ENCODE data around the gene BANK1. TPM values are rescaled to one million over a fixed set of nuclear protein-coding genes. Genes with fewer than 3 reads are reported as not detected.

Gene BANK1
- total RNA-seq, 2 donors from 2014 or later: 0.17 to 0.50 TPM

- H3K27me3 Mint-ChIP-seq: peaks cover 8% of the 10 kb centered on the region
- ATAC-seq (replicated peaks): no peak
Observed at GRCh38 chr4:101948951-101949350, 158.4 kb downstream of the BANK1 start.

DNA sequence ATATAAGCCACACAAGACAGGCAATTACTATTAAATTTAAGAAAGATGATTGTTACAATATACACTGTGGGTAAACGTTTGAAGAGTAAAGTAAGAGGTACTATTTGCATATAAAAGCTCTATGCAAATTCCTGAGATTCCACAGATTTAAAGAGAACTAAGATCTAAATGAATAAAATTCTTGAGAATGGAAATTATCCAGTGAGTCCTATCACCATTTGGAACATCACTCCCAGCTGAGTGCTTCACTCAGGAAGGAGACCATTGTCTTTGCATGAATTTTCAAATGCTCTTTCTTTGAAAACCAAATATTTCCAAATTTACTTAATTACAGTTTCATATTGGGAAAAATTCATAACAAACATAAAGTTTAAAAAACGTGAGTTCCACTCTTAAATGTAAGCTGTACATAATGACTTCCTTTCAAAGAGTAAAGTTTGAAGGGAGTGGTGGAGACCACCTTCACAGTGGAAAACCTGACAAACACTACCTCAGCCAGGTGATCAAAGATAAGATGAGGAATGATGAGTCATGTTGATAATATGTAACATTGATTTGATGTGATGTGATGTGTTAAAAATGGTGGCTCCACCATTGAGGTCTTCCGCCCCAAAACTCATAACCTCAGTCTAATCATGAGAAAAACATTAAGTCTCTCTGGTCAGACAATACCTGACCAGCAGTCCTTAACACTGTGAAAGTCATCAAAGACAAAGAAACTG, 159.9 kb downstream of the BANK1 start:
- Mint-ChIP-seq H3K27ac (no peak overlapping the region), H3K4me1 (no peaks in the 10 kb centered on the region), H3K27me3 (peaks cover 8% of the 10 kb centered on the region), H3K4me3 (no peak overlapping the region), H3K36me3 (ENCODE audit: low read depth) (no peaks in the 10 kb centered on the region), H3K9me3 (no peaks in the 10 kb centered on the region)
- ATAC-seq (replicated peaks): no peak

More at GRCh38 chr4:101948951-101949350, 158.4 kb downstream of the BANK1 start:
- H3K9me3 Mint-ChIP-seq: no peaks in the 10 kb centered on the region
- H3K4me3 Mint-ChIP-seq: no peak overlapping the region
- H3K4me1 Mint-ChIP-seq: no peaks in the 10 kb centered on the region
- H3K36me3 Mint-ChIP-seq (ENCODE audit: low read depth): no peaks in the 10 kb centered on the region
- H3K27ac Mint-ChIP-seq: no peak overlapping the region

DNA sequence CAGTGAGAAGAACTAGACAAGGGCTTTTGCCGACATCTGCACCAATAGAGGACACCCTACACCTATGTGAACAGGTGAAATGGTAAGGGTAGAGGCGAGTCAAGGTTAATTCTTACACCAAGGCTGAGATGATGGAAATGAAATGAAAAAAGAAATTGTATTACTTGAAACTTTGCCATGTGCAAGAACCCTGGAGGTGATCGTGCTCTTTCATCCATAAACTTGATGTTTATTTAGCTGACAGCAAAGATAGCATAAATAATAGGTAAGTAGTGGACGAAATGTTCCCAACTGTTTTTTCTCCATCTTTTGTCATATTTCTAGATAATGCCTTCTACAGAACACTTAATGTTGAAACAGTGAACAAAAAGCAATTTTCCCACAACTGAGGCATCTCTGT, 162.5 kb downstream of the BANK1 start:
- H3K4me3 Mint-ChIP-seq: no peak overlapping the region
- H3K27me3 Mint-ChIP-seq: peaks cover 5% of the 10 kb centered on the region
- H3K4me1 Mint-ChIP-seq: no peaks in the 10 kb centered on the region
- no peaks in the 10 kb centered on the region for H3K36me3 Mint-ChIP-seq (ENCODE audit: low read depth)
- no peaks in the 10 kb centered on the region for H3K9me3 Mint-ChIP-seq
- ATAC-seq (replicated peaks): no peak
- no peak overlapping the region for H3K27ac Mint-ChIP-seq

DNA sequence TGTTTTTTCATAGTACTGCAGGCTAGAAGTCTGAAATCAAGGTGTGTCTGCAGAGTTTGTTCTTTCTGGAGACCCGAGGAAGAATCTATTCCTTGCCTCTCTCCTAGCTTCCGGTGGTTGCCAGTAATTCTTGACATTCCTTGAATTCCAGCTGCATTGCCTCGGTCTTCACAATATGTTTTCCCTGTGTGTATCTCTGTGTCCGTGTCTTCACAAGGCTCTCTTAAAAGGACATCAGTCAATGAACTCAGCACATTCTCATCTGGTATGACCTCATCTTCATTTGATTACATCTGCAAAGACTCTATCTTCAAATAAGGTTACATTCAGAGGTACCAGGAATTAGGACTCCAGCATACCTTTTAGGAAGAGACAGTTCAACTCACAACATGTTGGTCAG, 163.4 kb downstream of the BANK1 start:
- H3K27ac Mint-ChIP-seq: no peak overlapping the region
- no peaks in the 10 kb centered on the region for H3K36me3 Mint-ChIP-seq (ENCODE audit: low read depth)
- no peaks in the 10 kb centered on the region for H3K4me1 Mint-ChIP-seq
- H3K9me3 Mint-ChIP-seq: no peaks in the 10 kb centered on the region
- no peak for ATAC-seq (replicated peaks)
- H3K4me3 Mint-ChIP-seq: no peak overlapping the region
- peaks cover 2% of the 10 kb centered on the region for H3K27me3 Mint-ChIP-seq

GRCh38 chr4:101954351-101954750, 163.8 kb downstream of the BANK1 start:
- Mint-ChIP-seq H3K27me3 (no peaks in the 10 kb centered on the region), H3K36me3 (ENCODE audit: low read depth) (no peaks in the 10 kb centered on the region), H3K4me3 (no peak overlapping the region), H3K4me1 (no peaks in the 10 kb centered on the region), H3K27ac (no peak overlapping the region), H3K9me3 (no peaks in the 10 kb centered on the region)
- no peak for ATAC-seq (replicated peaks)

- Mint-ChIP-seq H3K27ac (no peak overlapping the region), H3K4me3 (no peak overlapping the region), H3K4me1 (no peaks in the 10 kb centered on the region), H3K9me3 (no peaks in the 10 kb centered on the region), H3K27me3 (no peaks in the 10 kb centered on the region), H3K36me3 (ENCODE audit: low read depth) (no peaks in the 10 kb centered on the region)
- no peak for ATAC-seq (replicated peaks)
Observed at GRCh38 chr4:101954975-101955678, 164.6 kb downstream of the BANK1 start.

- no peaks in the 10 kb centered on the region for H3K36me3 Mint-ChIP-seq (ENCODE audit: low read depth)
- no peak overlapping the region for H3K4me3 Mint-ChIP-seq
- H3K9me3 Mint-ChIP-seq: no peaks in the 10 kb centered on the region
- ATAC-seq (replicated peaks): no peak
- H3K27me3 Mint-ChIP-seq: no peaks in the 10 kb centered on the region
- H3K4me1 Mint-ChIP-seq: no peaks in the 10 kb centered on the region
- no peak overlapping the region for H3K27ac Mint-ChIP-seq
Observed at GRCh38 chr4:101956068-101956825, 165.7 kb downstream of the BANK1 start.

DNA sequence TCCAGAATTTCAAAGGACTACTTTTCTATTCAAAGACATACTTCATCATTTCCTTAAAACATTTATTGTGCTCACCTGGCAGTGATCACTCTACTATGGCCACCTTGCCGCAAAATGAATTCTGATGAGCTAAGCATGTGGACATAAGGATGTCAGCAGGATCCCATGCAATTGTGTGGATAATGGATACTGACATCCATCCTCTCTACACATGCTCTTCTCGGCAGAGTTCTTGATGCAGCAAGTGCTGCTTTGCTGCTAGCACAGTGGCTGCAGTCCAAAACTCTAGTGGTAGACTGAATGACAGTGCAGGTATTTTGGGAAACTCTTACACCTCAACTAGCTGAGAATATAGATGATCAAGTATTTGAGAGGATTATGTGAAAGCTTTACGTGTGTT, 168.0 kb downstream of the BANK1 start:
- Mint-ChIP-seq H3K27ac (no peak overlapping the region), H3K36me3 (ENCODE audit: low read depth) (no peaks in the 10 kb centered on the region), H3K27me3 (no peaks in the 10 kb centered on the region), H3K4me3 (no peak overlapping the region), H3K9me3 (no peaks in the 10 kb centered on the region), H3K4me1 (no peaks in the 10 kb centered on the region)
- ATAC-seq (replicated peaks): no peak

GRCh38 chr4:101960431-101960830, 169.9 kb downstream of the BANK1 start:
- H3K27ac Mint-ChIP-seq: no peak overlapping the region
- ATAC-seq (replicated peaks): no peak
- H3K4me3 Mint-ChIP-seq: no peak overlapping the region
- no peaks in the 10 kb centered on the region for H3K36me3 Mint-ChIP-seq (ENCODE audit: low read depth)
- H3K27me3 Mint-ChIP-seq: no peaks in the 10 kb centered on the region
- H3K9me3 Mint-ChIP-seq: no peaks in the 10 kb centered on the region
- H3K4me1 Mint-ChIP-seq: no peaks in the 10 kb centered on the region

- no peaks in the 10 kb centered on the region for H3K36me3 Mint-ChIP-seq (ENCODE audit: low read depth)
- no peak for ATAC-seq (replicated peaks)
- no peaks in the 10 kb centered on the region for H3K9me3 Mint-ChIP-seq
- no peaks in the 10 kb centered on the region for H3K27me3 Mint-ChIP-seq
- H3K27ac Mint-ChIP-seq: no peak overlapping the region
- H3K4me1 Mint-ChIP-seq: no peaks in the 10 kb centered on the region
- no peak overlapping the region for H3K4me3 Mint-ChIP-seq
Observed at GRCh38 chr4:101961144-101961543, 170.6 kb downstream of the BANK1 start.

GRCh38 chr4:101967697-101968346, 177.3 kb downstream of the BANK1 start:
- H3K4me1 Mint-ChIP-seq: no peaks in the 10 kb centered on the region
- no peak overlapping the region for H3K27ac Mint-ChIP-seq
- no peak overlapping the region for H3K4me3 Mint-ChIP-seq
- H3K36me3 Mint-ChIP-seq (ENCODE audit: low read depth): no peaks in the 10 kb centered on the region
- no peaks in the 10 kb centered on the region for H3K9me3 Mint-ChIP-seq
- H3K27me3 Mint-ChIP-seq: peaks cover 25% of the 10 kb centered on the region
- no peak for ATAC-seq (replicated peaks)

- Mint-ChIP-seq H3K4me1 (no peaks in the 10 kb centered on the region), H3K9me3 (no peaks in the 10 kb centered on the region), H3K27me3 (peaks cover 25% of the 10 kb centered on the region), H3K36me3 (ENCODE audit: low read depth) (no peaks in the 10 kb centered on the region), H3K4me3 (no peak overlapping the region), H3K27ac (no peak overlapping the region)
- no peak for ATAC-seq (replicated peaks)
Observed at GRCh38 chr4:101968364-101968763, 177.8 kb downstream of the BANK1 start.

DNA sequence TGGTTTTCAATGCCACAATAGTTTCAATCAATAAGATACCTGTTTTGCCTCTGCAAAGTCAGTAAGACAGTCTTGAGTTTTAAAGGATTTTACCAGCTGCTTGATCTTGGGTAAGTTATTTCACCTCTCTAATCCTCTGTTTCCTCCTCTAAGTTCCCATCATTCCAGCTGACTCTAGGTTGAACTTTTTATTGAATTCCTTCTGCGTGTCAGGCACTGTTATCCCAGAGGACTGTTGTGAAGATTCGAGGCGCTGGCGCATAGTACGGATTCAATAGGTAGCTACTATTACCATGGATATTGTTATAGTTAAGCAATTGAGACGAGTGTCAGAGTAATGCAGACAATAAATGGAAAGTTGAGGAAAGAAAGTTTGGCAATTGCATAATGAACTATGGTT, 179.4 kb downstream of the BANK1 start:
- no peaks in the 10 kb centered on the region for H3K9me3 Mint-ChIP-seq
- ATAC-seq (replicated peaks): no peak
- no peaks in the 10 kb centered on the region for H3K4me1 Mint-ChIP-seq
- H3K4me3 Mint-ChIP-seq: no peak overlapping the region
- peaks cover 25% of the 10 kb centered on the region for H3K27me3 Mint-ChIP-seq
- no peaks in the 10 kb centered on the region for H3K36me3 Mint-ChIP-seq (ENCODE audit: low read depth)
- no peak overlapping the region for H3K27ac Mint-ChIP-seq

GRCh38 chr4:101970547-101971155, 180.1 kb downstream of the BANK1 start:
- ATAC-seq (replicated peaks): no peak
- no peak overlapping the region for H3K4me3 Mint-ChIP-seq

More at GRCh38 chr4:101970547-101971155, 180.1 kb downstream of the BANK1 start:
- H3K9me3 Mint-ChIP-seq: no peaks in the 10 kb centered on the region
- H3K27ac Mint-ChIP-seq: no peak overlapping the region
- H3K27me3 Mint-ChIP-seq: peaks cover 25% of the 10 kb centered on the region
- H3K4me1 Mint-ChIP-seq: no peaks in the 10 kb centered on the region
- no peaks in the 10 kb centered on the region for H3K36me3 Mint-ChIP-seq (ENCODE audit: low read depth)

Data from activated T-helper 17 cell treated with anti-CD3 and anti-CD28 coated beads, Interleukin-2, amount 50 U/mL, for 72 hours (primary cell).